ENCODE results near the gene PITRM1. TPM values are rescaled to one million over a fixed set of nuclear protein-coding genes. Genes with fewer than 3 reads are reported as not detected.

Gene PITRM1
- total and polyA plus RNA-seq, 7 experiments from 2014 or later, result 35.1 to 90.8 (median 71.8) TPM

DNA sequence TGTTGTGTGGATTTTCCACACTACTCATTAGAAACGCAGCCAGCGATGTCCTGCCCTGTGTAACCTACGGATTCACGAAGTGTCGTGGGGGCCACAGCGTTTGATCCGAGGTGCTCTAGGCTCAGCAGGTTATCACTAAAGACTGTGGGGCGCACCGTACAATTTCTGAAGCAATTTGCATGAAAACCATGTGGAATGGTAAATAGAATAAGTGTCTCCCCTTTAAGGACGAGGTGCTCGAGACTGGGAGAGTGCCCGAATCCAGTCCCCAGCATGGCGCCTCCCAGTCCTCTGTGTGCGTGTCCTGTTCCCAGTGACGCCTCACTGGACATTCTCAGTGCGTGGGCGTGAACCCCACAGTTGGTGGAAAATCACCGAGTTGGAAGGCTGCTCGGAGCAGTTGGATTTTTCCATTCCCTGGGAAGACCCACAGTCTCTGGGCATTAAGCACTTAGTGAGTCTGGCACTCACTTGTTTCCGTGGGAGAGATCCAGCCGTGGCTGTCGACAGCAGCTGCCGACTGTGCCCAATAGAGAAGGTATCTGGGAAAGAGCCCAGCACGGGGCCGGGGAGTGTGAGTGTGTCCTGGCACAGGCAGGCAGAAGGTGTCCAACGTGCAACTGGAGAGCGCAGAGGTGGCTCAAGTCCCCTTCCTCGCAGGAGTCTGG is 68.2 kb downstream of the PITRM1 start:
- H3K27ac ChIP-seq (ENCODE audit: low read depth, low read length), result no peak overlapping the region
- H3K36me3 ChIP-seq (ENCODE audit: control insufficient read depth in 2 of 3, insufficient read depth in 3 of 3, low read length in 3 of 3), result peaks cover 6 to 81% (median 8%) of the 10 kb centered on the region in 3 experiments
- Mint-ChIP-seq H3K4me1 (peaks cover 0 to 5% (median 0%) of the 10 kb centered on the region in 7 donors), H3K9me3 (no peaks in the 10 kb centered on the region), H3K4me3 (no peak overlapping the region), H3K27ac (no peak overlapping the region), H3K27me3 (no peaks in the 10 kb centered on the region), H3K36me3 (peaks cover 15 to 71% (median 29%) of the 10 kb centered on the region in 5 donors)
- no peaks in the 10 kb centered on the region for H3K4me1 ChIP-seq (ENCODE audit: control insufficient read depth in 2 of 2, insufficient read depth in 2 of 2, low read length in 2 of 2)
- DNase-seq (no peak), ATAC-seq (no peak)
- ChIA-PET POLR2A (no interaction called here), CTCF (no interaction called here)
- H3K27me3 ChIP-seq (ENCODE audit: control insufficient read depth in 2 of 2, insufficient read depth in 2 of 2, low read length in 2 of 2), result no peaks in the 10 kb centered on the region
- no peaks in the 10 kb centered on the region for H3K9me3 ChIP-seq (ENCODE audit: control insufficient read depth in 2 of 3, low read length in 3 of 3)
- intact Hi-C loops (cut with micrococcal nuclease), result no loop called here
- no peak overlapping the region for H3K4me3 ChIP-seq (ENCODE audit: low read length)

DNA sequence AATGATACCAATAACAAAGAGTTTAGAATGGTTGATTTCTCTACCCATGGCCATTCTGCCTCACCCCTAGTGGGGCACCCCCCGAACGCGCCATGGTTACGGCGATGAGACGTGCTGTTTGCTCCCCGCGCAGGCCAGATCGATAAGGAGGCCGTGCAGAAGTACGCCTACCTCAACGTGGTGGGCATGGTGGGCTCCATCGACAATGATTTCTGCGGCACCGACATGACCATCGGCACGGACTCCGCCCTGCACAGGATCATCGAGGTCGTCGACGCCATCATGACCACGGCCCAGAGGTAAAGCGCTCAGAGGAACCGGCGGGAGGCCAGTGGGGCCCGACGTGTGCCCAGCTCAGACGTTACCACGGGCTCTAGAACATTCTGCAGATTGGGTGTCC is 68.9 kb downstream of the PITRM1 start:
- Mint-ChIP-seq H3K36me3 (peaks cover 18 to 66% (median 33%) of the 10 kb centered on the region in 5 donors), H3K4me1 (peaks cover 0 to 5% (median 0%) of the 10 kb centered on the region in 7 donors), H3K4me3 (no peak overlapping the region), H3K9me3 (no peaks in the 10 kb centered on the region), H3K27me3 (no peaks in the 10 kb centered on the region), H3K27ac (no peak overlapping the region)
- Histone ChIP-seq H3K9me3 (ENCODE audit: control insufficient read depth in 2 of 3, low read length in 3 of 3) (no peaks in the 10 kb centered on the region), H3K36me3 (ENCODE audit: control insufficient read depth in 2 of 3, insufficient read depth in 3 of 3, low read length in 3 of 3) (peaks cover 6 to 78% (median 8%) of the 10 kb centered on the region in 3 experiments), H3K4me1 (ENCODE audit: control insufficient read depth in 2 of 2, insufficient read depth in 2 of 2, low read length in 2 of 2) (no peaks in the 10 kb centered on the region), H3K4me3 (ENCODE audit: low read length) (no peak overlapping the region), H3K27me3 (ENCODE audit: control insufficient read depth in 2 of 2, insufficient read depth in 2 of 2, low read length in 2 of 2) (no peaks in the 10 kb centered on the region), H3K27ac (ENCODE audit: low read depth, low read length) (no peak overlapping the region)
- intact Hi-C loops (cut with micrococcal nuclease), result no loop called here
- CTCF ChIA-PET, result no interaction called here
- POLR2A ChIA-PET, result no interaction called here
- DNase-seq, result no peak
- no peak for ATAC-seq

DNA sequence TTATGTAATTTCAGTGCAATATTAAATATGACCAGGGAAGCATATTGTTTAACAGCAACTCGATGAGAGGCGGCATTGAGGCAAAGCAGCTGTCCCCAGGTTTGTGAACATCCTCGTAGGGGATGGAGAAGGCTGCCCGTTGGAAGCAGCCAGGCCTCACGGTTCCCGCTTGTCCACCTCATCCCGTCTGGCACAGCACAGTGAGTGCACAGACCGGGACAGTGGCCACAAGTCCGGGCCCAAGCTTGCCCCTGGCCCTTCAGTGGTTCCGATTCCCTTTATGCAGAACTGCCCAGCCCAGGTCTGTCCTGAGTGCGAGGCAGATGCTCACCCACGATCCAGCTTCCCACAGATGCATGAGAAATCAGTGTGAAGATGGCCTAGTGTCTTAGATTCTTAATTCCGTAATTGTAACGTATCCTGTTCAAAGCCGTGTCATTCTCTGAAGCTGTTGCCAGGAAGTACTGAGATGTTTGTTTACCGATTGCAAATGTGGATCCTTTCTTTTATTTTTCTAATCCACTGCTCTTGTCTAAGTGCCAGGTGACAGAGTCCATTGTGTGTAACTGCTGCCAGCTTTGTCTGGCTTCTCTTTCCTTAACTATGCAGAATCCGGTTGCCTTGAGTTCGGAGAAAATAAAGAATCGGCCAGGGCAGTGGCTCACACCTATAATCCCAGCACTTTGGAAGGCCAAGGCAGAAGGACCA is 69.7 kb downstream of the PITRM1 start:
- Mint-ChIP-seq H3K4me1 (peaks cover 0 to 5% (median 0%) of the 10 kb centered on the region in 7 donors), H3K36me3 (peaks cover 18 to 58% (median 30%) of the 10 kb centered on the region in 5 donors), H3K27me3 (no peaks in the 10 kb centered on the region), H3K4me3 (no peak overlapping the region), H3K27ac (no peak overlapping the region), H3K9me3 (no peaks in the 10 kb centered on the region)
- H3K9me3 ChIP-seq (ENCODE audit: control insufficient read depth in 2 of 3, low read length in 3 of 3), result no peaks in the 10 kb centered on the region
- ATAC-seq (no peak), DNase-seq (no peak)
- ChIA-PET POLR2A (no interaction called here), CTCF (no interaction called here)
- intact Hi-C loops (cut with micrococcal nuclease), result no loop called here
- H3K4me3 ChIP-seq (ENCODE audit: low read length), result no peak overlapping the region
- H3K27me3 ChIP-seq (ENCODE audit: control insufficient read depth in 2 of 2, insufficient read depth in 2 of 2, low read length in 2 of 2), result no peaks in the 10 kb centered on the region
- H3K36me3 ChIP-seq (ENCODE audit: control insufficient read depth in 2 of 3, insufficient read depth in 3 of 3, low read length in 3 of 3), result peaks cover 6 to 71% (median 8%) of the 10 kb centered on the region in 3 experiments
- no peak overlapping the region for H3K27ac ChIP-seq (ENCODE audit: low read depth, low read length)
- no peaks in the 10 kb centered on the region for H3K4me1 ChIP-seq (ENCODE audit: control insufficient read depth in 2 of 2, insufficient read depth in 2 of 2, low read length in 2 of 2)

DNA sequence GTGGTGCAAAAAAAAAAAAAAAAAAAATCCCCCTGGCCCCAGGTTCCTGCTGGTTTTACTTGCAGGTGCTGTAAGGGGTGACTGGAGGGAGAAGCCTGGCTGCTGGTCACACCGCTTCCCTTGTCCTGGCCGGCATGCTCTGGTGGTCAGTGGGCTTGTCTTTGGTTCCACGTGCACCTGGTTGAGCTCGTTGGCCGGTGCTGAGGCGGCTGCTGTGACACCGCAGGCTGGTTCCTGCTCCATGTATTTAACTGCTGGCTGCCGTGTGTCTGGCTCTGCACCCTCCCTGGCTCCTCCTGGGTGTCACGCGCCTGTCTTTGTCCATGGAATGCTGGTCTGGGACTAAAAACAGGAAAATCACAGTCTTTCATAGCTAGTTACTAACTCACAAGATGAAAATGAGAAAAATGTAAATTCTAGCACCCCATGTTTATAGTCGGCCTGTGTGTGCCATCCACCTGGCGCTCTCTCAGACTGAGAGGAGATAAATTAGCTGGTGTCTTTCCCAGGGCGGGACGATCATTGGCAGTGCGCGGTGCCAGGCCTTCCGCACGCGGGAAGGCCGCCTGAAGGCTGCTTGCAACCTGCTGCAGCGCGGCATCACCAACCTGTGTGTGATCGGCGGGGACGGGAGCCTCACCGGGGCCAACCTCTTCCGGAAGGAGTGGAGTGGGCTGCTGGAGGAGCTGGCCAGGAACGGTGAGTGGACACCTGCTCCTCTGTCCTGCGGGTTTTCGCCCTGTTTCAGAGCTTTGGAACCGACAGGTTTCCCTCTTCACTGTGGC is 71.5 kb downstream of the PITRM1 start:
- peaks cover 0 to 61% (median 8%) of the 10 kb centered on the region in 3 experiments for H3K36me3 ChIP-seq (ENCODE audit: control insufficient read depth in 2 of 3, insufficient read depth in 3 of 3, low read length in 3 of 3)
- intact Hi-C loops (cut with micrococcal nuclease), result no loop called here
- Mint-ChIP-seq H3K4me3 (no peak overlapping the region), H3K27ac (peak overlapping the region in 1 of 9 donors; percentile 38), H3K36me3 (peaks cover 18 to 51% (median 30%) of the 10 kb centered on the region in 5 donors), H3K9me3 (no peaks in the 10 kb centered on the region), H3K4me1 (peaks cover 0 to 8% (median 3%) of the 10 kb centered on the region in 7 donors), H3K27me3 (no peaks in the 10 kb centered on the region)
- no peak for DNase-seq
- CTCF ChIA-PET, result no interaction called here
- no peak overlapping the region for H3K27ac ChIP-seq (ENCODE audit: low read depth, low read length)
- H3K4me1 ChIP-seq (ENCODE audit: control insufficient read depth in 2 of 2, insufficient read depth in 2 of 2, low read length in 2 of 2), result no peaks in the 10 kb centered on the region
- POLR2A ChIA-PET, result interaction anchor here (1.1 kb wide), 1 partner anchor 8 kb away, joined by 3 read pairs; no protein-coding TSS in a partner anchor
- H3K9me3 ChIP-seq (ENCODE audit: control insufficient read depth in 2 of 3, low read length in 3 of 3), result no peaks in the 10 kb centered on the region
- no peak for ATAC-seq
- H3K4me3 ChIP-seq (ENCODE audit: low read length), result no peak overlapping the region
- H3K27me3 ChIP-seq (ENCODE audit: control insufficient read depth in 2 of 2, insufficient read depth in 2 of 2, low read length in 2 of 2), result no peaks in the 10 kb centered on the region

DNA sequence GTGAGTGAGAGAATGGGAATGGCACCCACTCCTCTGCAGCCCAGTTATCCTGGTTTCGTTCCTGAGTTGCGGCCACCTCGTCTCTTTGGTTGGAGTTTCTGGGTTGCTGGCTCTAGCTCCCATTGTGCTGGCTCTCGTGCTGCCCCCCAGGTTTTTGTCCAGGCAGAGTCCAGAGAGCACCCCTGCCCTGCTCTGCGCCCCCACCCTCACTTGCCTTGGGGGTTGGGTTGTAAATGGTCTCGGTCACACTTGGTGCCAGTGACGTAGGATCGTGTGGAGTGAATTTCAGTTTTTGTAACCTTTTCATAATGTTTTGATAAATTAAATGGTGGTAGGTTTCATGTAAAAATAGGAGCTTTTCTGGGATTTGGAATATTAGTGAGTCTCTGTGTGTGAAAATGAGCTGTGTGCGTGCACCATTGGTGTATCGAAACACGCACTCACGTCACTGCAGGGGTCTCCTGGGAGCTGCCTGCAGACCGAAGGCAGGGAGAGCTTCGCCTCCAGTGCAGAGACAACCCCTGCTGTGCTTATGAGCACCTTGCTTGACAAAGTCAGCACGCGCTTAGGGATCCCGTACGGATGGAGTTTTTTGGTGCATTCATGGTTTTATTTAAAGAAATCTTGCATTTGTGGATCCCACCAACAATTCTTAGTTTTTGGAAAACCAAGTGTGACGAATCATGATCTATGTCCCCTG is 72.3 kb downstream of the PITRM1 start:
- ATAC-seq, result no peak
- POLR2A ChIA-PET, result interaction anchor here (1.1 kb wide), 1 partner anchor 8 kb away, joined by 3 read pairs; no protein-coding TSS in a partner anchor
- intact Hi-C loops (cut with micrococcal nuclease), result no loop called here
- Histone ChIP-seq H3K36me3 (ENCODE audit: control insufficient read depth in 2 of 3, insufficient read depth in 3 of 3, low read length in 3 of 3) (peaks cover 0 to 53% (median 8%) of the 10 kb centered on the region in 3 experiments), H3K27ac (ENCODE audit: low read depth, low read length) (no peak overlapping the region), H3K9me3 (ENCODE audit: control insufficient read depth in 2 of 3, low read length in 3 of 3) (no peaks in the 10 kb centered on the region), H3K4me1 (ENCODE audit: control insufficient read depth in 2 of 2, insufficient read depth in 2 of 2, low read length in 2 of 2) (peaks cover 0 to 2% of the 10 kb centered on the region in 2 donors), H3K27me3 (ENCODE audit: control insufficient read depth in 2 of 2, insufficient read depth in 2 of 2, low read length in 2 of 2) (no peaks in the 10 kb centered on the region), H3K4me3 (ENCODE audit: low read length) (no peak overlapping the region)
- H3K4me1 Mint-ChIP-seq, result peaks cover 6 to 16% (median 10%) of the 10 kb centered on the region in 7 donors
- H3K4me3 Mint-ChIP-seq, result no peak overlapping the region
- CTCF ChIA-PET, result no interaction called here
- no peak for DNase-seq
- peaks cover 18 to 47% (median 30%) of the 10 kb centered on the region in 5 donors for H3K36me3 Mint-ChIP-seq
- no peak overlapping the region for H3K27ac Mint-ChIP-seq
- H3K27me3 Mint-ChIP-seq, result no peaks in the 10 kb centered on the region
- H3K9me3 Mint-ChIP-seq, result no peaks in the 10 kb centered on the region

DNA sequence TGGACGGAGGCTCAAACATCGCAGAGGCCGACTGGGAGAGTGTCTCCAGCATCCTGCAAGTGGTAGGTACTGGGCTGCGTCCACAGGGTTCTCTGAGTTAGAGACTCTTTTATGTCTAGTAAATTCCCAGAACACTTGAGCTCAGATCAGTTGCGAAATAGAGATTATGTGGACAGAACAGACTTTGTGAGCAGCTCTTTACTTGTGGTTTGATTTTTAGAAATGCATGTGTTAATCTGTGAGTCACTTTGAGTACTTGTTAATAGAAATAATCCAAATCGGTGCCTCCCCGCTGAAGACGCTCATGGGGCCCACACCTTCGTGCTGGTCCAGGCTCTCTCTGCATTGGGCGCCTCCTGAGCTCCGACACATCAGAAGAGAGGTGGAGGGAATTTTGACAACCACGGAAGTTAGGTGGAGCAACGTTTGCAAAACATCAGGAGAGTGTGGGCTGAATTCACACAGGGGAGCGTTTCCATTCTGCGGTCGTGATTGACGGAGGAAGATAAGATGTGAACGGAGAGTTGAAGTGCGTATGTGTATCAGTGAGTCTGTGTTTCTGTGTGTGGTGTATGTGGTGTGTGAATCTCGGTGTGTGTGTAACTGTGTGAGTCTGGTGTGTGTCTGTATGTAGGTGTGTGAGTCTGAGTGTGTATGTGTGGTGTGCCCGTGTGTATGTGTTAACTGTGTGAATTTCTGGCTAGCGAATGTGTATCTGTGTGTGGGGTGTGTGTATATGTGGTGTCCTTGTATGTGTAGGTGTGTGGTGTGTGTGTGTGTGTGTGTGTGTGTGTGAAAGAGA is 73.1 kb downstream of the PITRM1 start:
- Histone ChIP-seq H3K4me1 (ENCODE audit: control insufficient read depth in 2 of 2, insufficient read depth in 2 of 2, low read length in 2 of 2) (peaks cover 0 to 7% of the 10 kb centered on the region in 2 donors), H3K27ac (ENCODE audit: low read depth, low read length) (no peak overlapping the region), H3K36me3 (ENCODE audit: control insufficient read depth in 2 of 3, insufficient read depth in 3 of 3, low read length in 3 of 3) (peaks cover 0 to 46% (median 8%) of the 10 kb centered on the region in 3 experiments), H3K9me3 (ENCODE audit: control insufficient read depth in 2 of 3, low read length in 3 of 3) (no peaks in the 10 kb centered on the region), H3K27me3 (ENCODE audit: control insufficient read depth in 2 of 2, insufficient read depth in 2 of 2, low read length in 2 of 2) (no peaks in the 10 kb centered on the region), H3K4me3 (ENCODE audit: low read length) (no peak overlapping the region)
- POLR2A ChIA-PET, result no interaction called here
- no peak overlapping the region for H3K4me3 Mint-ChIP-seq
- H3K36me3 Mint-ChIP-seq, result peaks cover 17 to 47% (median 28%) of the 10 kb centered on the region in 5 donors
- intact Hi-C loops (cut with micrococcal nuclease), result no loop called here
- CTCF ChIA-PET, result no interaction called here
- H3K4me1 Mint-ChIP-seq, result peaks cover 14 to 23% (median 15%) of the 10 kb centered on the region in 7 donors
- ATAC-seq, result no peak
- H3K27me3 Mint-ChIP-seq, result no peaks in the 10 kb centered on the region
- H3K9me3 Mint-ChIP-seq, result no peaks in the 10 kb centered on the region
- H3K27ac Mint-ChIP-seq, result no peak overlapping the region
- DNase-seq, result no peak
